SK-N-SH (cell line): ENCODE measurements around the gene ABHD16A. TPM values are rescaled to one million over a fixed set of nuclear protein-coding genes. Genes with fewer than 3 reads are reported as not detected.

Experiments
- CTCF ChIA-PET: fragments of 300-600, 350-600 bp; formaldehyde crosslinking; extraction: SDS; loops from one replicate; lab custom pipeline; 2021; lab: Yijun Ruan, JAX
- POLR2A ChIA-PET: fragments of 350-600 bp; sonication (Branson Sonifier 250); formaldehyde crosslinking; extraction: SDS; loops from one replicate; lab custom pipeline; 2020; ENCODE audit warnings: antibody characterized with exemption, inconsistent platforms; lab: Yijun Ruan, JAX
- DNase-seq: peaks from one replicate; pipeline ENCODE4 v3.0.0; 2012
- H2AFZ ChIP-seq: fragments of 200-600 bp; sonication (generic); 2 replicates; pipeline ENCODE4 v1.8.1; 2016; ENCODE audit warnings: antibody characterized with exemption, mild to moderate bottlenecking, low read depth
- H3F3A ChIP-seq: fragments of 200-600 bp; sonication (generic); replicated peaks from 2 replicates; pipeline ENCODE3; 2016; ENCODE audit warnings: antibody characterized with exemption, mild to moderate bottlenecking; ENCODE audit not compliant: insufficient read depth
- H3K27ac ChIP-seq, 2 experiments: fragments of 200-500 bp in 1 of 2; fragments of 200-600 bp in 1 of 2; sonication (Bioruptor generic) in 1 of 2; sonication (generic), shearing (Covaris generic) in 1 of 2; 2 replicates each; pipeline versions ENCODE4 v1.5.1 to v1.6.1; 2014 to 2016; ENCODE audit warnings: low read depth in 2 of 2, inconsistent platforms in 1 of 2, low read length in 1 of 2, mild to moderate bottlenecking in 1 of 2, mixed read lengths in 1 of 2
- H3K27me3 ChIP-seq: fragments of 200-600 bp; sonication (generic), shearing (Covaris generic); 2 replicates; pipeline ENCODE4 v1.6.1; 2016; ENCODE audit warnings: mixed run types; ENCODE audit not compliant: insufficient read depth
- H3K36me3 ChIP-seq, 2 experiments: fragments of 200-500 bp in 1 of 2; fragments of 200-600 bp in 1 of 2; sonication (Bioruptor generic) in 1 of 2; sonication (generic) in 1 of 2; replicated peaks in 1 of 2; 2 replicates each; pipeline versions ENCODE3 to v1.5.1; 2014 to 2016; ENCODE audit warnings: low read length in 1 of 2, mild to moderate bottlenecking in 1 of 2; ENCODE audit not compliant: insufficient read depth in 2 of 2, control insufficient read depth in 1 of 2
- H3K4me1 ChIP-seq, 2 experiments: fragments of 200-500 bp in 1 of 2; fragments of 200-600 bp in 1 of 2; sonication (Bioruptor generic) in 1 of 2; sonication (generic), shearing (Covaris generic) in 1 of 2; 2 replicates each; pipeline versions ENCODE4 v1.5.1 to v1.6.1; 2014 to 2016; ENCODE audit warnings: low read depth in 1 of 2, low read length in 1 of 2, mixed run types in 1 of 2; ENCODE audit not compliant: insufficient read depth in 2 of 2, control insufficient read depth in 1 of 2
- H3K4me2 ChIP-seq: fragments of 200-600 bp; sonication (generic), shearing (Covaris generic); 2 replicates; pipeline ENCODE4 v1.6.1; 2017; ENCODE audit warnings: mixed run types
- H3K4me3 ChIP-seq, 2 experiments: fragments of 200-500 bp in 1 of 2; fragments of 200-600 bp in 1 of 2; sonication (Bioruptor generic) in 1 of 2; sonication (generic), shearing (Covaris generic) in 1 of 2; 2 replicates each; pipeline versions ENCODE4 v1.5.1 to v1.8.1; 2014 to 2016; ENCODE audit warnings: low read depth in 2 of 2, inconsistent platforms in 1 of 2, low read length in 1 of 2, mild to moderate bottlenecking in 1 of 2, mixed read lengths in 1 of 2, moderate library complexity in 1 of 2
- H3K79me2 ChIP-seq: fragments of 200-600 bp; sonication (generic); 2 replicates; pipeline ENCODE4 v1.8.1; 2017; ENCODE audit warnings: mild to moderate bottlenecking; ENCODE audit not compliant: insufficient read depth
- H3K9ac ChIP-seq: fragments of 200-600 bp; sonication (generic); 2 replicates; pipeline ENCODE4 v1.6.1; 2017; ENCODE audit warnings: mixed run types
- H3K9me2 ChIP-seq: fragments of 200-600 bp; sonication (generic); 2 replicates; pipeline ENCODE4 v1.6.1; 2017; ENCODE audit warnings: mixed run types
- H3K9me3 ChIP-seq: fragments of 200-600 bp; sonication (generic); 2 replicates; pipeline ENCODE4 v1.6.1; 2017; ENCODE audit warnings: mixed run types, mild to moderate bottlenecking, moderate library complexity
- H4K20me1 ChIP-seq: fragments of 200-600 bp; sonication (generic); 2 replicates; pipeline ENCODE4 v1.6.1; 2017; ENCODE audit warnings: mild to moderate bottlenecking, mixed run types; ENCODE audit not compliant: insufficient read depth
- FOSL2 ChIP-seq: IDR thresholded peaks from 2 replicates; pipeline ENCODE4 v1.4.0; 2012; ENCODE audit warnings: low read depth, mild to moderate bottlenecking, moderate library complexity, borderline replicate concordance
- GABPA ChIP-seq: IDR thresholded peaks from 2 replicates; pipeline ENCODE4 v1.4.0; 2012; ENCODE audit warnings: low read depth, mild to moderate bottlenecking
- MEF2A ChIP-seq: IDR thresholded peaks from 2 replicates; pipeline ENCODE4 v1.4.0; 2012; ENCODE audit warnings: low read depth, borderline replicate concordance
- NRF1 ChIP-seq: IDR thresholded peaks from 2 replicates; pipeline ENCODE4 v1.6.1; 2012; ENCODE audit warnings: low read depth, mild to moderate bottlenecking, low read length
- RAD21 ChIP-seq: IDR thresholded peaks from 2 replicates; pipeline ENCODE4 v1.6.1; 2012; ENCODE audit warnings: mild to moderate bottlenecking, low read length
- SIN3A ChIP-seq: IDR thresholded peaks from 2 replicates; pipeline ENCODE4 v1.6.1; 2012; ENCODE audit warnings: low read depth, mild to moderate bottlenecking, low read length, moderate library complexity, borderline replicate concordance
- SMC3 ChIP-seq: IDR thresholded peaks from 2 replicates; pipeline ENCODE4 v1.6.1; 2012; ENCODE audit warnings: low read depth, low read length, improper control_type of control experiment
- TAF1 ChIP-seq: IDR thresholded peaks from 2 replicates; pipeline ENCODE4 v1.6.1; 2012; ENCODE audit warnings: low read depth, mild to moderate bottlenecking, low read length, moderate library complexity, borderline replicate concordance
- WGBS: methylation state at CpG from one replicate; pipeline ENCODE4 v1.1.6; 2017; ENCODE audit warnings: low lambda C conversion rate; 5-methylcytosine and 5-hydroxymethylcytosine counted together
- polyA plus RNA-seq, 3 experiments: library from polyadenylated mRNA; depleted of rRNA; stranded (reverse); fragments of >200 nt; gene quantifications; 2 replicates each; pipeline ENCODE4 v1.2.3, GENCODE V29; 2012
- TF ChIP-seq, protein P1 (sequence below): IDR thresholded peaks from 2 replicates; pipeline ENCODE4; 2012
- TF ChIP-seq, protein P2 (sequence below): fragments of 200-600 bp; sonication (generic); IDR thresholded peaks from 2 replicates; pipeline ENCODE4 v1.6.1; 2017; ENCODE audit warnings: antibody characterized with exemption, mild to moderate bottlenecking, moderate library complexity
- TF ChIP-seq, protein P3 (sequence below): fragments of 150-350 bp; IDR thresholded peaks from 2 replicates; pipeline ENCODE4 v1.6.1; 2016; ENCODE audit warnings: mild to moderate bottlenecking, low read depth, low read length

ABHD16A gene
- polyA plus RNA-seq, 1 of the 3 experiments (the other 2 are of a cell fraction) = 49.3 TPM

DNA sequence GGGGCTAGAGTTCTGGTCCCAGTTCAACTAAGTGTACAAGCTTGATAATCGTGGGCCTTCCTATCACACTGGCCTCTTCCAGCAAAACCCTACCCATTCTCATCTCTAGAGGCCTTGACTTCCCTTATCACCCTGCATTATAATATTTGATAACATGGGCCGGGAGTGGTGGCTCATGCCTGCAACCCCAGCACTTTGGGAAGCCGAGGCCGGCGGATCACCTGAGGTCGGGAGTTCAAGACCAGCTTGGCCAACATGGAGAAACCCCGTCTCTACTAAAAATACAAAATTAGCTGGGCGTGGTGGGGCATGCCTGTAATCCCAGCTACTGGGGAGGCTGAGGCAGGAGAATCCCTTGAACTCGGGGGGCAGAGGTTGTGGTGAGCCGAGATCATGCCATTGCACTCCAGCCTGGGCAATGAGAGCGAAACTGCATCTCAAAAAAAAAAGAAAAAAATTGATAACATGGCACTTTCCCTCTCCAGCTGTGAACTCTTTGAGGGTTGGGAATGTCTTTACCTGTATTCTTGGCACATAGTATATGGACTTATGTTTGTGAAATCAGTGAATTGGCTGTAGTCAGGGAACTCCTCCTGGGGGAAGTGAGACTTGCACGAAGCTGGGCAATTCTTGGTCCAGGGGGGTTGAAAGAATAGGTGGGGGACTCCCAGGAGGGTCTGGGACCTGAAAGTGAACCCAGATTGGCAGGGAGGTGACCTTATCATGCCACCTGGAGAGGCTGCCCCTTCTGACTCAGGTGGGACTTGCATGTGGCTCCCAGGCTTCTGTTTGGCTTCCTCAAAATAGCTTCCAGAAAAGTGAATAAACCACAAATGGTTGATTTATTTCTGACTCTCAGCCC lies 41.6 kb downstream of the ABHD16A start:
- Histone ChIP-seq H3K27me3 (no peaks in the 10 kb centered on the region), H3K27ac (peak overlapping the region; percentile 67 to 82; a peak in 3 of 4 replicates), H3K9me3 (no peaks in the 10 kb centered on the region), H3K4me3 (peak overlapping the region in 1 of 2 experiments; percentile 85; a peak in 2 of 4 replicates), H2AFZ (no peak overlapping the region), H3K36me3 (peaks cover 14 to 15% of the 10 kb centered on the region in 2 experiments), H3K9ac (peak overlapping the region; percentile 86; the same call in 1 of the 2 replicates), H3K4me1 (peaks cover 22 to 35% of the 10 kb centered on the region in 2 experiments; a peak in 2 of 4 replicates), H3K9me2 (no peaks in the 10 kb centered on the region), H3K4me2 (peak overlapping the region; percentile 97), H3F3A (peaks cover 27% of the 10 kb centered on the region), H4K20me1 (peaks cover 8% of the 10 kb centered on the region; the same call in 1 of the 2 replicates), H3K79me2 (peaks cover 78% of the 10 kb centered on the region)
- ChIA-PET CTCF (interaction anchor here (0.8 to 2.0 kb wide), 5 partner anchors 10 to 202 kb away, joined by 3 to 9 read pairs (median 6); partner anchors contain the start of gene BAG6), POLR2A (interaction anchor here (0.5 to 2.3 kb wide), 7 partner anchors 10 to 174 kb away, joined by 3 to 16 read pairs (median 4); partner anchors contain the start of genes ABHD16A and BAG6)
- TF ChIP-seq FOSL2 = no peak
- TF ChIP-seq RAD21 = no peak
- TF ChIP-seq, protein P1, sequence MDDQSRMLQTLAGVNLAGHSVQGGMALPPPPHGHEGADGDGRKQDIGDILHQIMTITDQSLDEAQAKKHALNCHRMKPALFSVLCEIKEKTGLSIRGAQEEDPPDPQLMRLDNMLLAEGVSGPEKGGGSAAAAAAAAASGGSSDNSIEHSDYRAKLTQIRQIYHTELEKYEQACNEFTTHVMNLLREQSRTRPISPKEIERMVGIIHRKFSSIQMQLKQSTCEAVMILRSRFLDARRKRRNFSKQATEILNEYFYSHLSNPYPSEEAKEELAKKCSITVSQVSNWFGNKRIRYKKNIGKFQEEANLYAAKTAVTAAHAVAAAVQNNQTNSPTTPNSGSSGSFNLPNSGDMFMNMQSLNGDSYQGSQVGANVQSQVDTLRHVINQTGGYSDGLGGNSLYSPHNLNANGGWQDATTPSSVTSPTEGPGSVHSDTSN = no peak
- TF ChIP-seq, protein P2, sequence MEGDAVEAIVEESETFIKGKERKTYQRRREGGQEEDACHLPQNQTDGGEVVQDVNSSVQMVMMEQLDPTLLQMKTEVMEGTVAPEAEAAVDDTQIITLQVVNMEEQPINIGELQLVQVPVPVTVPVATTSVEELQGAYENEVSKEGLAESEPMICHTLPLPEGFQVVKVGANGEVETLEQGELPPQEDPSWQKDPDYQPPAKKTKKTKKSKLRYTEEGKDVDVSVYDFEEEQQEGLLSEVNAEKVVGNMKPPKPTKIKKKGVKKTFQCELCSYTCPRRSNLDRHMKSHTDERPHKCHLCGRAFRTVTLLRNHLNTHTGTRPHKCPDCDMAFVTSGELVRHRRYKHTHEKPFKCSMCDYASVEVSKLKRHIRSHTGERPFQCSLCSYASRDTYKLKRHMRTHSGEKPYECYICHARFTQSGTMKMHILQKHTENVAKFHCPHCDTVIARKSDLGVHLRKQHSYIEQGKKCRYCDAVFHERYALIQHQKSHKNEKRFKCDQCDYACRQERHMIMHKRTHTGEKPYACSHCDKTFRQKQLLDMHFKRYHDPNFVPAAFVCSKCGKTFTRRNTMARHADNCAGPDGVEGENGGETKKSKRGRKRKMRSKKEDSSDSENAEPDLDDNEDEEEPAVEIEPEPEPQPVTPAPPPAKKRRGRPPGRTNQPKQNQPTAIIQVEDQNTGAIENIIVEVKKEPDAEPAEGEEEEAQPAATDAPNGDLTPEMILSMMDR = no peak
- TF ChIP-seq, protein P3, sequence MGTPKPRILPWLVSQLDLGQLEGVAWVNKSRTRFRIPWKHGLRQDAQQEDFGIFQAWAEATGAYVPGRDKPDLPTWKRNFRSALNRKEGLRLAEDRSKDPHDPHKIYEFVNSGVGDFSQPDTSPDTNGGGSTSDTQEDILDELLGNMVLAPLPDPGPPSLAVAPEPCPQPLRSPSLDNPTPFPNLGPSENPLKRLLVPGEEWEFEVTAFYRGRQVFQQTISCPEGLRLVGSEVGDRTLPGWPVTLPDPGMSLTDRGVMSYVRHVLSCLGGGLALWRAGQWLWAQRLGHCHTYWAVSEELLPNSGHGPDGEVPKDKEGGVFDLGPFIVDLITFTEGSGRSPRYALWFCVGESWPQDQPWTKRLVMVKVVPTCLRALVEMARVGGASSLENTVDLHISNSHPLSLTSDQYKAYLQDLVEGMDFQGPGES = no peak
- no peak for TF ChIP-seq GABPA
- TF ChIP-seq SMC3 = no peak
- no peak for TF ChIP-seq NRF1
- no peak for TF ChIP-seq SIN3A
- no peak for TF ChIP-seq MEF2A
- TF ChIP-seq TAF1 = no peak
- 86% methylated on average over 12 of the region's 12 CpGs for WGBS
- no peak for DNase-seq
